HG03442 (cell line): ENCODE results near the gene TRIM25.

ENCODE experiments used
- ATAC-seq: cut with Tn5 transposase; IDR thresholded peaks from one replicate; pipeline ENCODE4 v1.9.1; 2021; ENCODE audit warnings: mild to moderate bottlenecking, moderate library complexity; ENCODE audit not compliant: unreplicated experiment

Gene TRIM25

GRCh38 chr17:56928586-56928985 is 14.7 kb upstream of the TRIM25 start:
- no peak for ATAC-seq

GRCh38 chr17:56926704-56927103 is 12.9 kb upstream of the TRIM25 start:
- no peak for ATAC-seq

DNA sequence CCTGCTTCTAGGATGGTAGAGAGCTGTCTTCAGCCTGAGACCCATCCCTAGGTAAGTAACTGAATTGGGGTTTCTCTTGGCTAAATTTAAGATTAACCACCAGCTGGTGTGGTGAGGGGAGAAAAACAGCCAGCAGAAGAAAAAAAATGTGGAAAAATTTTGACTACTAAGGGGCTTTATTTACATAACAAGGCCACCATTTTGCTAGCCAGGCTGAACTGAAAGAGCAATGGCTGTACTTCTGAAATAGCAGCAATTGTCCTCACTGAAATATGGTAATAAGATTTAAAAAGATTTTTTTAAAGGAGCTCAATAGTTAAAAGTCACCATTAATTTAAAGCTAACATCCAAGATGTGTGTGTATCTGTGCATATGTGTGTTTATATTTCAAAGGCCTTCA is 12.4 kb upstream of the TRIM25 start:
- no peak for ATAC-seq

- ATAC-seq, result no peak
Observed at GRCh38 chr17:56925088-56925487, 11.2 kb upstream of the TRIM25 start.

DNA sequence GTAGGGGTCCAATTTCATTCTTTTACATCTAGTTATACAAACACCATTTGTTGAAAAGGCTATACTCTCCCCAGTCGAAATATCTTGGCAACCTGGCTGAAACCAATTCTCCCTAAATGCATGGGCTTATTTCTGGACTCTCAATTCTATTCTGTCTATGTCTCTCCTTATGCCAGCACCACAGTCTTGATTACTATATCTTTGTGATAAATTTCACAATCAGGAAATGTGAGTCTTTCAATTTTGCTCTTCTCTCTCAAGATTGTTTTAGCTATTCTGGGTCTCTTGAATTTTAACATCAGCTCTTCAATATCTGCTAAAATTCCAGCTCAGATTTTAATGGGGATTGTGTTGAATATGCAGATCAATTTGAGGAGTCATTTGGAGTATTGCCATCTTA is 5.9 kb upstream of the TRIM25 start:
- ATAC-seq, result no peak

DNA sequence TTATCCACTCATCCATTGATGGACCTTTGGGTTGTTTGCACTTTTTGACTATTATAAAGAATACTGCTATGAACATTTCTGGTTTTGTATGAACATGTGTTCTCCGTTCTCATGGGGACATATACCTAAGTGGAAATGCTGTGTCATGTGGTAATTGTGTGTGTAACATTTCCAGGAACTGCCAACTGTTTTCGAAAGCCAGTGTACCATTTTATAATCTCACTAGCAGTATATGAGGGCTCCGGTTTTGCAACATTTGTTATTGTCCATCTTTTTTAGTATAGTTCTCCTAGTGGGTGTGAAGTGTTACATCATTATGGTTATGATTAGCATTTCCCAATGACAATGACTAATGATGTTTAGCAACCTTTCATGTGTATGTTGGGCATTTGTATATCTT is 5.1 kb upstream of the TRIM25 start:
- ATAC-seq, result no peak

- no peak for ATAC-seq
Observed at GRCh38 chr17:56917559-56918296, 3.9 kb upstream of the TRIM25 start.

DNA sequence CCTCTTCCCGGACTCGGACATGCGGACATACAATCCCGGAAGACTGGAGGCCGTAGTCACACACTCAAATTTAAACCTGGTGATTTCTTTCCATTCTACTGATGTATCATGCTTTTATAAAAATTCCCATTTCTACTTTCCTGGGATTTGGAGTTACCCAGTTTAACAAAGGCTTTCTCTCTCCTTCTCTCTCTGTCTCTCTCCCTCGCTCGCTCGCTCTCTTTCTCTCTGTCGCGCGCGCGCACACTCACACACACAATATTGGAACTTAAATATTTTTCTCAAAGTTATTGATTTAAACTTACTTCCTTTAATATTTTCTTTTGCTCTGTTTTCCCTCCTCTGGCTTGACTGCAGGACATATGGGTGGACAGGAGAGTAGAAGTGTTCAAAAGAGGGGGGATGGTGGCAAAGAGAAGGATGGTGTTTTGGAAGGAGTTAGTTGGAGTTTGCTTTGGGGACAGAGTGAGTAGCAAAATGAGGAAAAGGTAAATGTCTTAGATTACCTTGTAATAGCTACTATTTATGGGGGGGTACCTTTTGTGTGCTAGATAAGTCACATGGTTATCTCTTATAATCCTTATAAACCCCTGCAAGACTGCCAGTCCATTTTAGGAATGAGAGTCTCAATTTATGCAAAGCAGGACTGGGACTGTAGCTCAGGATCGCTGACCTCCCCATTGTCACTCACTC is 878 bp upstream of the TRIM25 start:
- ATAC-seq, result no peak

DNA sequence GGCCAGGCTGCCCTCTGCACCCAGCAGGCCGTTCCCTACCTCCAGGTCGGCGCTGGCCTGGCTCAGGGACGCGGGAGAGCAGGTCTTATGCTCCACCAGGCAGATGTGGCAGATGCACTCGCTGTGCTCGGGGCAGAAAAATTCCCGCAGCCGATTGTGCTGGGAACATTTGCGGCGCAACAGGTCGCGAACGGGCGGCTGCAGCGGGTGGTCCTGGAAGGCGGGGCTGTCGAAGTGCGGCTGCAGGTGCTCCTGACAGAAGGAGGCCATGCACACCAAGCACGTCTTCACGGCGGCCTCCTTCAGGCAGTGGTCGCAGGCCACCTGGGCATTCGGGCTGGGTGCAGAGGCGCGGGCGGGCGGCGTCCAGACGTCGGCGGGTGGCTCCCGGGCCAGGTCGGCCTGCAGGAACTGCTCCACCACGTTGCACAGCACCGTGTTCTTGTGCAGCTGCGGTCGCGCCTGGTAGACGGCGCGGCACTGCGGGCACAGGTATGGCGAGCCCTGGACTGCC is 439 bp downstream of the TRIM25 start:
- ATAC-seq, result peak; percentile 33

GRCh38 chr17:56913000-56913311 is 893 bp downstream of the TRIM25 start:
- no peak for ATAC-seq

DNA sequence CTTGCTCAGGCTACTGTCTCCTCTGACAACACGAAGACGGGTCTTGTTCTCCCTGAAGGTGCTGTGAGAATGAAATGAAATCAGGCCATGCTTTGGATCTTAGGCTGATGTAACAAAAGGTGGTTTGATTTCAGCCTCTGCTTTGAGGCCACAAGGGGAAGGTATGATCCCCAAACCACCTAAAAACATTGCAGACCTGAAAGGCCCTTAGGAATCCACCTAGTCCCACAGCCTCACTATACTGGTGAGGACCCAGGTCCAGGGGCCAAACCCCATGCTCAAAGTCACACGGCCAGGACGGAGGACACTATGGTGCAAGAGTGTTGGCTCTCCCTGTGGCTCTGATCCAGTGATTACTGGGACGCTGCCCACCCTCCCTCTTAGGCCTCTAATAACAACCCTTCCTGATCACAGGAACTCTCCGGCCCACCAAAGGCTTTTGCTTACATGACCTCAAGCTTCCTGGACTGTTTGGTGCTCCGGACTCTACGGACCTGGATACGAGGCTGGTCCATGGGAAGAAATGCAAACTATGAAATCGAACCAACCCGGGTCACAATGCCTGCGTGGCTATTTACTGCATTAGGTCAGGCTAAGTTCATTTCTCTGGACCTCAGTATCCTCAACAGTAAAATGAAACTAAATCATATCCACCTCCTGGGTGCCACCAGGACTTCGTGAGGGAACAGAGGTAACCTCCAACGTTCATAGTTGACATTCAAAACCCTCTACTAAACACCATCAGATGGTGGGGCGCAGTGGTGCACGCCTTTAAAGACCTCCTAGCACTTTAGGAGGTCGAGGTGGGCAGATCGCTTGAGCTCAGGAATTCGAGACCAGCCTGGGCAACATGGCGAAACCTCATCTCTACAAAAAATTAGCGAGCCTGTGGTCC is 1.5 kb downstream of the TRIM25 start:
- no peak for ATAC-seq

- ATAC-seq, result no peak
Observed at GRCh38 chr17:56910509-56911235, 3.2 kb downstream of the TRIM25 start.

DNA sequence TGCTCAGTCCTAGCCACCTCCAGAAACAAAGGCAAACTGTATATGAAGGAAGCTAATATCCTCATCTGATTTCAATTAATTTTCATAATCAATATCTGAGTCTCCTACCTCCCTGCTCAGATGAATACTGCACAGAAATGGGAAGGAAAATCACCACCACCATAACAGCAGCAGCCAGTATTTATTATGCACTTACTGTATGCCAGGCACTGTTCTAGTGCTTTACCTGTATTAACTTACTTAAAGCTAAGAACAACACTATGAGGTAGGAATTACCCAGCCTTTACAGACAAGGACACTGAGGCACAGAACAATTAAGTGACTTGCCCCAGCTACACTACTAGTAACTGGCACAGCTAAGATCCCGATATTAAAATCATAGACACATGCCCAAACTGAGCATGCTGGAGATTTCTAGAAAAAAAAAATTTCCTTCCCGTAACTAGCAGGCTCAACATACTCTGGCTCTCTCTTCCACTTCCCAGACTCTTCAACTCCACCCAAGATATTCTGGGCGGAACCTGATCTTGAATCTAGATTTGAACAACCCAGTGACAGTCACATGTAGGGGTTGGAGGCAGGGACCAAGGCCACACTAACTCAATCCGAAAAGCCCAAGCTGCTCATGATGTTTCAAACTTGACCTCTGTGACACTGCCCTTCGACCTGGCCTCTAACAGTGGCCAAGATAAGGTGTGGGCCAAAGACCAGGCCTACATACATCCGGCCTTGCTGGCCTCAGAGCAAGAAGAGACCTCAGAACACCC is 3.9 kb downstream of the TRIM25 start:
- no peak for ATAC-seq

GRCh38 chr17:56908001-56908542 is 5.8 kb downstream of the TRIM25 start:
- ATAC-seq, result peak; percentile 88

DNA sequence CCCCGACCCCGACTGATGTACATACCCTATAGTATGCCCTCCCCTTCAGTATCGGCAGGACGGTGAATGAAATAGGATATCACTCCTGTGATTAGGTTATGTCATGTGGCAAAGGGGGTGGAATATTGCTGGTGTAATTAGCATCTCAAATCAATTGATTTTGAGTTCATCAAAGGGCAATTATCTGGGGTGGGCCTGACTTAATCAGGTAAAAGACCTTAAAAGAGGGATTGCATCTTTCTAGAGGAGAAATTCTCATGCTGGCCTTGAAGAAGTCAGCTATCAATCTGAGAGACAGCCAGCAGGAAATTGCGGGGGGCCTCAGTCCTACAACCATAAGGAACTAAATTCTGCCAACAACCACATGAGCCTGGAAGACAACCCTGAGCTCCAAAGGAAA is 10.3 kb downstream of the TRIM25 start:
- ATAC-seq, result no peak

DNA sequence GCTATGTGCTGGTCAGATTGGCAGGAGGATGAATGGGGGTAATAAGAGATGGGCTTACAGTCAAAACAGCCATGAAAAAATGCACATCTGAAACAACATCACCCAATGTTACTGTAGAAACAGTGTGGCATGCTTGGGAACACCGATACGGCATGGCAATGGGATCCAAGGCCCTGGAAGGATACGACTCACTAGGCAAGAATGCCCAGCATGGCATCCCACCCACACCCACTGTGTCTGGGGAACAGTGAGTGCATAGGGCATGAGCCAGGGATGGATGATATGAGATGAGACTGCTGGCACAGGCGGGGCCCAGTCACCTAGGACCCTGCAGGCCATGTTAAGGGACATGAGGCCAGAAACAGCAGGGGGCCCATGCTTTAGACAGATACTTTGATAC is 11.5 kb downstream of the TRIM25 start:
- no peak for ATAC-seq

DNA sequence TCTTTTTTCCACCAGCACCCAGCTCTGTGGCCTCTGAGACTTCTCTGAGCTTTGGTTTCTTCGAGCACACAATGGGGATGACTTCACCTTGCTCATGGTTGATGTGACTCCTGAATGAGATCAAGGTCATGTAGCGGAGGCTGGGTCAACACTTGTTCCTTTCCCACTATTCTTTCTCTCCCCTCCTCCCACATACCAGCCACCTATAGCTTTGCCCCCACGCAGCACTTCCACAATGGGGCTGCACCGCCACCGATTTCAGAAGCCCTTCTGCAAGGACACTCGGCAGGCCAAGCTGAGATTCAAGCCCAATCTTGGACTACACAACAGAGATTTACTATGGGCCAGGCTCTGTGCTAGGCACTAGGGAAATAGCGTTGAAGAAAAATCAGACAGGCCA is 14.4 kb downstream of the TRIM25 start:
- ATAC-seq, result no peak

DNA sequence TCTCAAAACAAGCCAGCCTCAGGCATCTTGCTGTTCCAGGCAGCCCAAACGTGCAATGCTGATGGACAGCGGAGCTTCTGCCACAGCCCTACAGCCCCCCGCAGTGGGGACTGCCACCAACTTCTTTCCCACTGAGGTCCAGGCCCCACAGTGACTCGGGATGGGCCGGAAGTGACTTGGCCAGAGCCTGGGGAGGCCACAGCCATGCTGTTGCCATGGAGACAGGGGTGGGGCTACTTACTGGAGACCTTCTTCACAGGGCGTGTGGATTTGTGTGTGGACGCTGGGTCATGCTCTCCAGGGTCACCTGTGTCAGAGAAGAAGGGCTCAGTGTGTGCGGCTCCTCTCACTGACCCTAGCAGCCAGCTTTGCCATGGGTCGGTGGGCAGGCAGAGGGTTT is 15.0 kb downstream of the TRIM25 start:
- no peak for ATAC-seq

GRCh38 chr17:56897646-56898424 is 16.0 kb downstream of the TRIM25 start:
- ATAC-seq, result no peak
